Ramos (cell line): ENCODE measurements around the gene RABL2B.
"Not testable (repeated sequence)": the region's sequence is repeated elsewhere in the genome, so short reads cannot be mapped to it uniquely, and the experiment has no call there.

Experiments
- in situ Hi-C: fragments of 300-500 bp; cut with MboI; formaldehyde crosslinking; loops from one replicate; pipeline ENCODE4 v1.14.3; 2022; ENCODE audit warnings: low sequenced_read_pairs; ENCODE audit not compliant: unreplicated experiment

Gene RABL2B

GRCh38 chr22:50783033-50783879, at the start of gene RABL2B:
RABL2B (minus strand) TSS chr22:50783636; CDS start chr22:50782294, 1,342 bp downstream.
- in situ Hi-C loops = not testable (repeated sequence)

GRCh38 chr22:50786936-50787335, 3.5 kb upstream of the RABL2B start:
- in situ Hi-C loops = not testable (repeated sequence)

- in situ Hi-C loops = not testable (repeated sequence)
Observed at GRCh38 chr22:50785289-50785688, 1.9 kb upstream of the RABL2B start.

DNA sequence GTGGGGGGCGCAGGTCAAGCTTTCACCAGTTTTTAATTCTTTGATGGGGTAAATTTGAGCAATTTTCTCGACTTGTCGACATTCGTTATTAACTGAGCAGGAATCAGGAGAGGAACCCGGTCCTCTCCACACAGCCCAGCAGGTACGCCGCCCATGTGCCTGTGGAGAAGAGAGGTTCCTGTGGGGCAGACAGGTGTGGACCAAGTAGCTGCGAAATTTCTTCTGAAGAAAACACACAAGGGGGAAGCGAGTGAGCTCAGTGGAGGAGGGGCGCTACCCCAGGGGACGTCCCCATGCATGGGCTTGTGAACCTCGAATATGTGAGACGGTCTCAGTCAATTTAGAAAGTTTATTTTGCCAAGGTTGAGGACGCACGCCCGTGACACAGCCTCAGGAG, 442 bp upstream of the RABL2B start:
- in situ Hi-C loops = not testable (repeated sequence)

- in situ Hi-C loops = not testable (repeated sequence)
Observed at GRCh38 chr22:50782253-50782652, 1.2 kb downstream of the RABL2B start.

DNA sequence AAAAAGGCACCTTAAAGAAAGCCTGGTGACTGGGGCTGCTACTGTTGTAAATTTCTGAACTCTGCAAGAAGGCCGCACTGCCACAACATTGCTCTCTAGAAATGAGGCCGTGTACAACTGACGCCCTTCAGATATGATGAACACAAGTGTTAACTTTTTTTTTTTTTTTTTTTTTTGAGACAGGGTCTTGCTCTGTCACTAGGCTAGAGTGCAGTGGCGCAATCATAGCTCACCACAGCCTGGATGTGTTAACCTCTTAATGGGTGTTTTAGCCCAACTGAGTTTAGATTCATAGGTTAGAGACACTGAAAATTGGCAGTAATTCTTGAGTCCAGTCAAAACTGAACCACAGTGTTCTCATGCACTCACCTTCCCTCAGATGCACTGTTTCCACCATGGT, 3.2 kb downstream of the RABL2B start:
- in situ Hi-C loops = not testable (repeated sequence)

DNA sequence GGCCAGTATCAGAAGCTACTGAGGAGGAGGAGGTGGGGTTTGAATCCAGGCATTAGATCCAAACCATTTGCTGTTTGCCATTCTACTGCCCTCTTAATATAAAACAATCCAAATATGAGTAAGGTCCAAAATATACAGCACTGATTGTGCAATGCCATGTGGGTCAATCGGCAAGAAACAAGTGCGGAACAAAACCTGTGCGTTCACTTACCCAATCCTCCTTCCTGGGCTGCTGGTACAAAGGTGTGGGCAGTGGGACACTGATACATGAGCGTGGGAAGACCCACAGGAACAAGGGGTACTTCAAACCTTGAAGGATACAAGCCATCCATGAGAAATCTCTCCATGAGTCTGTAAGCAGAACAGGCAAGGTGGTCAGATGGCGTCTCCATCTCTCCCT, 5.8 kb downstream of the RABL2B start:
- in situ Hi-C loops = not testable (repeated sequence)

DNA sequence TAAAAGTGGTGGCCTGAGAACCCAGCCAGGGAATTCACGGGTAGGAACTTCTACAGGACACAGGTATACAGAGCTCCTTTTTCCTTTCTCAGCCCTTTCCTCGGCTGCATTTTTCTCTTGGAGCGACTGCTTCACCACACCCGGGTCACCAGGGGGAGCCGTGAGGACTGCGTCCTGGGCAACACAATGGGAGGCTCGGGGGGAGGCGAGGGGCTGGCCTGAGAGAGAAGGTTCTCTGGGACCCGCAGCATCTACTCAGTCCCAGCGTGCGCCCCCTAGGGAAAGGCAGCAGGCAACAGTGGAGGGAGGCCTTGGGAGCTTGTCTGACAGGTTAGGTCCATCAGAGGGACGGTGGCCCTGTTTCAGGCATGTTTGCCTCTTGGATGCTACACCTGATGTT, 8.3 kb downstream of the RABL2B start:
- in situ Hi-C loops = not testable (repeated sequence)

- in situ Hi-C loops = not testable (repeated sequence)
Observed at GRCh38 chr22:50764288-50764687, 19.1 kb downstream of the RABL2B start.

GRCh38 chr22:50761829-50762228, 21.6 kb downstream of the RABL2B start:
- in situ Hi-C loops = not testable (repeated sequence)

DNA sequence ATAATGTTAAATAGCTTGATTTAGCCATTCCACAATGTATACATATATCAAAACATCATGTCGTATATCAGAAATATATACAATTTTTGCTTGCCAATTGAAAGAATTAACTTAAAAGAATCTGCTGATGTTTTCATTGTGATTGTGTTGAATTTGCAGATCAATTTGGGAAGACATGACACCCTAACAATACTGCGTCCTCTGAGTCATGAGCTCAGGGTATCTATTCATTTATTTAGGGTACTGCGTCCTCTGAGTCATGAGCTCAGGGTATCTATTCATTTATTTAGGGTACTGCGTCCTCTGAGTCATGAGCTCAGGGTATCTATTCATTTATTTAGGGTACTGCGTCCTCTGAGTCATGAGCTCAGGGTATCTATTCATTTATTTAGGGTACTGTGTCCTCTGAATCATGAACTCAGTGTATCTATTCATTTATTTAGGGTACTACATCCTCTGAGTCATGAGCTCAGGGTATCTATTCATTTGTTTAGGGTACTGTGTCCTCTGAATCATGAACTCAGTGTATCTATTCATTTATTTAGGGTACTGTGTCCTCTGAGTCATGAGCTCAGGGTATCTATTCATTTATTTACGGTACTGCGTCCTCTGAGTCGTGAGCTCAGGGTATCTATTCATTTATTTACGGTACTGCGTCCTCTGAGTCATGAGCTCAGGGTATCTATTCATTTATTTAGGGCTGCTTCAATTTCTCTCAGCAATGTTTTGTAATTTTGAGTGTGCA, 23.7 kb downstream of the RABL2B start:
- in situ Hi-C loops = not testable (repeated sequence)

- in situ Hi-C loops = not testable (repeated sequence)
Observed at GRCh38 chr22:50756949-50757491, 26.4 kb downstream of the RABL2B start.

GRCh38 chr22:50756406-50756805, 27.0 kb downstream of the RABL2B start:
- in situ Hi-C loops = not testable (repeated sequence)

DNA sequence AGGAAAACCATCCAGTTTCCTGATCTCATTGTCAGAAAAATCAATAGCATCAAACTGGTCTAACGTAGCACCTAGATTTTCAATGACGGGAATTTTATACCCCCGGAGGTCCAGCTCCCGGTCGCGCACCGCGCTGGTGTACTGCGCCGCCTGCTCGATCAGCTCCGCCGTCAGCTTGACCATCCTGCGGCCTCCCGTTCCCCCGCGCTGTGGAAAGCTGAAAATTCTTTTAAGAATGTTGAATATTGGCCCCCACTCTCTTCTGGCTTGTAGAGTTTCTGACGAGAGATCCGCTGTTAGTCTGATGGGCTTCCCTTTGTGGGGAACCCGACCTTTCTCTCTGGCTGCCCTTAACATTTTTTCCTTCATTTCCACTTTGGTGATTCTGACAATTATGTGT, 28.2 kb downstream of the RABL2B start:
- in situ Hi-C loops = not testable (repeated sequence)

DNA sequence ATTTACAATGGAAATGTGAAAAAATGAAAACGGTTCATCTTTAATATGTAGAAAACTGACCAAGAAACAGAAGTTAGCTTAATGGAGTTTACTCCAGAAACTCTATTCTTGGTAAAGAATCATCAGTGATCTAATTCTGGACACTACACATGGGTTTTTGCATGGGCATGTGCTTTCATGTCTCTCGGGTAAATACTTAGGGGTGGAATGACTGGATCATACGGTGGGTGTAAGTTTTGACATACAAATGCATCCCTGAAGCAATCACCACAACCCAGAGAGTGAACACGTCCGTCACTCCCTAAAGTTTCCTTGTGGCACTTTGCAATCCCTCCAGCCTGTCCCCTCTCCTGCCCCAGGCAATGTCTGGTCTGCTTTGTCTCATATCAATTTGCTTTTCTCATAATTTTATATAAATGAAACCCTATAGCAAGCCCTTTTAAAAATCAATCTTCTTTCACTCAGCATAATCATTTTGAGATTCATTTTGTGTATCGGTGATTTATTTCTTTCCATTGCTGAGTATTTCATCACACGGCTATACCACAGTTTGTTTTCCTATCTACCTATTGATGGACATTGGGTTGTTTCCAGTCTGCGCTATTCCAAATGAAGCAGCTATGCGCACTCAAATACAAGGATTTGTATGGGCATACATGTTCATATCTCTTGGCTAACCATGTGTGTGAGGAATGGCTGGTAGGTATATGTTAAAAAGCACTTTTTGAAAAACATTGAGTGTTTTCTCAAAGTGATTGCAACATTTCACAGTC, 33.9 kb downstream of the RABL2B start:
- in situ Hi-C loops = not testable (repeated sequence)

DNA sequence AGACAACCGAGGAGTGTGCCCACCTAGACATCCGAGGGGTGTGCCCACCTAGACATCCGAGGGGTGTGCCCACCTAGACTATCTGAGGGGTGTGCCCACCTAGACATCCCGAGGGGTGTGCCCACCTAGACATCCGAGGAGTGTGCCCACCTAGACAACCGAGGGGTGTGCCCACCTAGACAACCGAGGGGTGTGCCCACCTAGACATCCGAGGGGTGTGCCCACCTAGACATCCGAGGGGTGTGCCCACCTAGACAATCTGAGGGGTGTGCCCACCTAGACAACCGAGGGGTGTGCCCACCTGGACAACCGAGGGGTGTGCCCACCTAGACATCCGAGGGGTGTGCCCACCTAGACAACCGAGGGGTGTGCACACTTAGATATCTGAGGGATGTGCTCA, 34.8 kb downstream of the RABL2B start:
- in situ Hi-C loops = not testable (repeated sequence)

- in situ Hi-C loops = not testable (repeated sequence)
Observed at GRCh38 chr22:50747521-50747920, 35.9 kb downstream of the RABL2B start.

GRCh38 chr22:50744424-50744823, 39.0 kb downstream of the RABL2B start:
- in situ Hi-C loops = not testable (repeated sequence)

- in situ Hi-C loops = not testable (repeated sequence)
Observed at GRCh38 chr22:50740714-50741113, 42.7 kb downstream of the RABL2B start.

DNA sequence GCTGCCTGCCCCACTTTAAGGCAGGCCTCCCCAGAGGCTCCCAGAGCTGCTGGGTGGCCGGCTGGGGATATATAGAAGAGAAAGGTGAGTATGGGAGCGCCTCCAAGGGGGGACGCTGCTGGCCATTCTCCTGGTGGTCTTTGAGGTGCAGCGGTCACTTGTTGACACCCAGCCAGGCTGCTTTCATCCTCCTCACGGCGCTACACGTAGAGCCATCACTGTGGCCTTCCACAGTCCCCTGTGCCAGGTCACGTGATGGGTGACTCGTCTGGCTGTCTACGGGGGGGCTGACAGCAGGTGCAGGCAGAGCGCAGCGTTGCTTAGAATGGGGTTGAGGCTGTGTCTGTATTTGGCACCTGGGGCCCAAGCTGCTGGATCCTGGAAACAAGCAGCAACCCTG, 43.5 kb downstream of the RABL2B start:
- in situ Hi-C loops = no loop called here
